Fibroblast of lung (primary cell): Measurements from ENCODE around the gene DDR1. TPM values are rescaled to one million over a fixed set of nuclear protein-coding genes. Genes with fewer than 3 reads are reported as not detected.

Source experiments
- DNase-seq, 2 donors: peaks; one replicate each; pipeline versions ENCODE4 v3.0.0 to v3.0.0-alpha.2; 2010; ENCODE audit warnings: low read depth in 2 of 2
- H2AFZ ChIP-seq: 2 replicates; pipeline ENCODE4 v1.5.1; 2012; ENCODE audit warnings: low read length, control low read depth, inconsistent platforms
- H3K27ac ChIP-seq: 2 replicates; pipeline ENCODE4 v1.5.1; 2011; ENCODE audit warnings: low read length, control low read depth; ENCODE audit not compliant: insufficient read depth
- H3K27me3 ChIP-seq: 2 replicates; pipeline ENCODE4 v1.5.1; 2011; ENCODE audit warnings: mild to moderate bottlenecking, low read length; ENCODE audit not compliant: control insufficient read depth, insufficient read depth
- H3K36me3 ChIP-seq: 2 replicates; pipeline ENCODE4 v1.5.1; 2011; ENCODE audit warnings: low read length; ENCODE audit not compliant: control insufficient read depth, insufficient read depth
- H3K4me1 ChIP-seq: 2 replicates; pipeline ENCODE4 v1.5.1; 2011; ENCODE audit warnings: low read length; ENCODE audit not compliant: control insufficient read depth, insufficient read depth; ENCODE audit errors: extremely low read depth
- H3K4me2 ChIP-seq: 2 replicates; pipeline ENCODE4 v1.5.1; 2011; ENCODE audit warnings: low read length, control low read depth; ENCODE audit not compliant: insufficient read depth; ENCODE audit errors: extremely low read depth
- H3K4me3 ChIP-seq, 4 experiments: fragments of 200-600 bp in 1 of 4; sonication (generic) in 1 of 4; replicated peaks in 1 of 4; 2 replicates each; pipeline ENCODE4 v1.5.1; 2011 to 2016; ENCODE audit warnings: low read length in 4 of 4, low read depth in 3 of 4, mild to moderate bottlenecking in 3 of 4, control low read depth in 2 of 4, inconsistent platforms in 1 of 4, mixed read lengths in 1 of 4; ENCODE audit not compliant: insufficient read depth in 1 of 4; ENCODE audit errors: control extremely low read depth in 1 of 4
- H3K79me2 ChIP-seq: 2 replicates; pipeline ENCODE4 v1.5.1; 2012; ENCODE audit warnings: mild to moderate bottlenecking, low read length, inconsistent platforms; ENCODE audit not compliant: control insufficient read depth, insufficient read depth
- H3K9ac ChIP-seq: 2 replicates; pipeline ENCODE4 v1.5.1; 2011; ENCODE audit warnings: mild to moderate bottlenecking, low read length, control low read depth; ENCODE audit not compliant: insufficient read depth
- H3K9me3 ChIP-seq: 2 replicates; pipeline ENCODE4 v1.5.1; 2012; ENCODE audit warnings: low read depth, low read length; ENCODE audit not compliant: control insufficient read depth, insufficient read depth
- H4K20me1 ChIP-seq: 2 replicates; pipeline ENCODE4 v1.5.1; 2011; ENCODE audit warnings: low read length; ENCODE audit not compliant: control insufficient read depth, insufficient read depth; ENCODE audit errors: extremely low read depth
- CTCF ChIP-seq, 2 donors: IDR thresholded peaks in 1 of 2; conservative IDR thresholded peaks in 1 of 2; 1 replicate in 1 of 2; 2 replicates in 1 of 2; pipeline ENCODE4 v1.5.1; 2011 to 2012; ENCODE audit warnings: low read length in 2 of 2, control low read depth in 1 of 2, inconsistent platforms in 1 of 2, low read depth in 1 of 2, mild to moderate bottlenecking in 1 of 2
- EZH2 ChIP-seq: IDR thresholded peaks from 2 replicates; pipeline ENCODE4 v1.5.1; 2012; ENCODE audit warnings: low read length, control low read depth, mild to moderate bottlenecking; ENCODE audit errors: missing control alignments
- polyA plus RNA-seq, 2 donors: library from polyadenylated mRNA; depleted of rRNA in 1 of 2; stranded (reverse) in 1 of 2; unstranded in 1 of 2; fragments of >200 nt; gene quantifications; 2 replicates each; pipeline ENCODE4 v1.2.1, GENCODE V29; 2011 to 2012; ENCODE audit warnings: missing spikeins in 1 of 2
- total RNA-seq: library from RNA; depleted of rRNA; stranded (reverse); fragments of >200 nt; gene quantifications from 2 replicates; pipeline ENCODE4 v1.2.1, GENCODE V29; 2014

Gene DDR1
- total and polyA plus RNA-seq, 2 donors (not counting 1 experiment from before 2014, with no cell fraction given): 10.9 to 17.5 TPM

GRCh38 chr6:30914854-30915590, 30.7 kb downstream of the DDR1 start:
- Histone ChIP-seq H3K27ac (peak overlapping the region; percentile 75), H3K4me2 (peak overlapping the region; percentile 91), H3K4me1 (peaks cover 8% of the 10 kb centered on the region), H3K4me3 (peak overlapping the region; percentile 43 to 68 (median 58)), H4K20me1 (no peaks in the 10 kb centered on the region), H2AFZ (peak overlapping the region; percentile 11), H3K79me2 (no peaks in the 10 kb centered on the region), H3K9me3 (no peaks in the 10 kb centered on the region), H3K27me3 (no peaks in the 10 kb centered on the region), H3K9ac (peak overlapping the region; percentile 5), H3K36me3 (peaks cover 11% of the 10 kb centered on the region)
- TF ChIP-seq EZH2 (no peak), CTCF (conservative IDR thresholded peaks at IDR 0.05 in 1 of 2, IDR thresholded peaks at IDR 0.05 in 1 of 2; ENCODE audit: low read depth in 1 of 2, low read length in 2 of 2) (no peak)
- DNase-seq: no peak

- no peak overlapping the region for H3K4me3 ChIP-seq
- H3K27ac ChIP-seq: no peak overlapping the region
- H4K20me1 ChIP-seq: no peaks in the 10 kb centered on the region
- no peaks in the 10 kb centered on the region for H3K27me3 ChIP-seq
- H2AFZ ChIP-seq: no peak overlapping the region
- TF ChIP-seq EZH2 (no peak), CTCF (conservative IDR thresholded peaks at IDR 0.05 in 1 of 2, IDR thresholded peaks at IDR 0.05 in 1 of 2; ENCODE audit: low read depth in 1 of 2, low read length in 2 of 2) (peak; percentile 71 to 74)
- no peak overlapping the region for H3K9ac ChIP-seq
- peaks cover 10% of the 10 kb centered on the region for H3K36me3 ChIP-seq
- DNase-seq: peak; percentile 53 to 78
- no peaks in the 10 kb centered on the region for H3K79me2 ChIP-seq
- H3K9me3 ChIP-seq: no peaks in the 10 kb centered on the region
- peaks cover 8% of the 10 kb centered on the region for H3K4me1 ChIP-seq
- no peak overlapping the region for H3K4me2 ChIP-seq
Observed at GRCh38 chr6:30915591-30915946, 31.2 kb downstream of the DDR1 start.

- Histone ChIP-seq H4K20me1 (no peaks in the 10 kb centered on the region), H3K9me3 (no peaks in the 10 kb centered on the region), H3K36me3 (peaks cover 4% of the 10 kb centered on the region), H2AFZ (no peak overlapping the region), H3K4me3 (no peak overlapping the region), H3K4me2 (no peak overlapping the region), H3K79me2 (no peaks in the 10 kb centered on the region), H3K9ac (no peak overlapping the region), H3K27me3 (no peaks in the 10 kb centered on the region), H3K4me1 (peaks cover 8% of the 10 kb centered on the region), H3K27ac (no peak overlapping the region)
- no peak for TF ChIP-seq EZH2
- no peak for TF ChIP-seq CTCF (conservative IDR thresholded peaks at IDR 0.05 in 1 of 2, IDR thresholded peaks at IDR 0.05 in 1 of 2; ENCODE audit: low read depth in 1 of 2, low read length in 2 of 2)
- DNase-seq: no peak
Observed at GRCh38 chr6:30917041-30917440, 32.7 kb downstream of the DDR1 start.
